ENCODE results near the gene XYLB. TPM values are rescaled to one million over a fixed set of nuclear protein-coding genes. Genes with fewer than 3 reads are reported as not detected.
"Not testable (repeated sequence)": the region's sequence is repeated elsewhere in the genome, so short reads cannot be mapped to it uniquely, and the experiment has no call there.

Gene XYLB
- total and polyA plus RNA-seq, 2 of the 13 experiments (the other 11 are each of a cell fraction or from before 2014, with no cell fraction given) = 25.9 to 30.0 TPM

- H3K9ac ChIP-seq (ENCODE audit: insufficient read depth, low read depth, low read length); H3K27ac ChIP-seq (ENCODE audit: extremely low read length, insufficient read depth, low read length); POLR2A ChIA-PET: not testable (repeated sequence)
Observed at GRCh38 chr3:38426798-38427426, 80.3 kb downstream of the XYLB start.

GRCh38 chr3:38432871-38433658 is 86.5 kb downstream of the XYLB start:
- H3K4me2 ChIP-seq (ENCODE audit: low read depth, low read length); H3K4me1 ChIP-seq (ENCODE audit: insufficient read depth, low read length); ATAC-seq; H3K79me2 ChIP-seq (ENCODE audit: insufficient read depth, low read length); H4K20me1 ChIP-seq (ENCODE audit: insufficient read depth, low read length); FAIRE-seq; H2AFZ ChIP-seq (ENCODE audit: low read length); H3K9ac ChIP-seq (ENCODE audit: insufficient read depth, low read depth, low read length); in situ Hi-C loops (cut with HindIII; ENCODE audit: extremely low pct_ligation_motif_present, low pct_unique_long_range_greater_than_20kb); CTCF ChIA-PET (ENCODE audit: low intra/inter-chr PET ratio, low total read pairs); H3K27me3 ChIP-seq (ENCODE audit: control insufficient read depth in 1 of 2, insufficient read depth in 2 of 2, low read length in 2 of 2); H3K4me3 ChIP-seq (replicated peaks in 1 of 3; ENCODE audit: insufficient read depth in 1 of 3, low read depth in 2 of 3, low read length in 3 of 3); POLR2A ChIA-PET; H3K36me3 ChIP-seq (replicated peaks in 1 of 2; ENCODE audit: control insufficient read depth in 1 of 2, insufficient read depth in 2 of 2, low read length in 2 of 2); H3K27ac ChIP-seq (ENCODE audit: extremely low read length, insufficient read depth, low read length); DNase-seq (ENCODE audit: low spot score); BruUV-seq (replicated peaks); intact Hi-C loops (cut with micrococcal nuclease; ENCODE audit: unreplicated experiment): not testable (repeated sequence)
- peaks cover 62% of the 10 kb centered on the region for H3K9me3 ChIP-seq (ENCODE audit: low read length)
- TF ChIP-seq ZNF280D (CRISPR knock-in tag; IDR thresholded peaks at IDR 0.05) (peak; percentile 84), SETDB1 (CRISPR knock-in tag; IDR thresholded peaks at IDR 0.05; ENCODE audit: borderline replicate concordance) (0 out of 2 replicates have a peak, but pooled peaks have one; percentile 60), ZFP36 (IDR thresholded peaks at IDR 0.05; ENCODE audit: borderline replicate concordance, low read depth, low read length, partially characterized antibody) (peak; percentile 77), TOPORS (CRISPR knock-in tag; IDR thresholded peaks at IDR 0.05) (peak; percentile 53; the same call in 1 of the 2 replicates)
- TF ChIP-seq, protein P1, sequence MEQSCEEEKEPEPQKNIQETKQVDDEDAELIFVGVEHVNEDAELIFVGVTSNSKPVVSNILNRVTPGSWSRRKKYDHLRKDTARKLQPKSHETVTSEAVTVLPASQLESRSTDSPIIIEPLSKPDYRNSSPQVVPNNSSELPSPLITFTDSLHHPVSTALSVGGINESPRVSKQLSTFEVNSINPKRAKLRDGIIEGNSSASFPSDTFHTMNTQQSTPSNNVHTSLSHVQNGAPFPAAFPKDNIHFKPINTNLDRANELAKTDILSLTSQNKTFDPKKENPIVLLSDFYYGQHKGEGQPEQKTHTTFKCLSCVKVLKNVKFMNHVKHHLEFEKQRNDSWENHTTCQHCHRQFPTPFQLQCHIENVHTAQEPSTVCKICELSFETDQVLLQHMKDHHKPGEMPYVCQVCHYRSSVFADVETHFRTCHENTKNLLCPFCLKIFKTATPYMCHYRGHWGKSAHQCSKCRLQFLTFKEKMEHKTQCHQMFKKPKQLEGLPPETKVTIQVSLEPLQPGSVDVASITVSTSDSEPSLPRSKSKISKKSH (CRISPR knock-in tag; IDR thresholded peaks at IDR 0.05; ENCODE audit: borderline replicate concordance) = peak; percentile 88; the same call in 1 of the 2 replicates
- WGBS (ENCODE audit: low lambda C conversion rate) = 94% methylated on average over 5 of the region's 5 CpGs

More at GRCh38 chr3:38426798-38427426, 80.3 kb downstream of the XYLB start:
- H3K36me3 ChIP-seq (replicated peaks in 1 of 2; ENCODE audit: control insufficient read depth in 1 of 2, insufficient read depth in 2 of 2, low read length in 2 of 2); H3K27me3 ChIP-seq (ENCODE audit: control insufficient read depth in 1 of 2, insufficient read depth in 2 of 2, low read length in 2 of 2); ATAC-seq; H3K79me2 ChIP-seq (ENCODE audit: insufficient read depth, low read length); H2AFZ ChIP-seq (ENCODE audit: low read length); H3K9me3 ChIP-seq (ENCODE audit: low read length); BruUV-seq (replicated peaks); in situ Hi-C loops (cut with HindIII; ENCODE audit: extremely low pct_ligation_motif_present, low pct_unique_long_range_greater_than_20kb); H3K4me1 ChIP-seq (ENCODE audit: insufficient read depth, low read length); DNase-seq (ENCODE audit: low spot score); FAIRE-seq; CTCF ChIA-PET (ENCODE audit: low intra/inter-chr PET ratio, low total read pairs); intact Hi-C loops (cut with micrococcal nuclease; ENCODE audit: unreplicated experiment); H3K4me3 ChIP-seq (replicated peaks in 1 of 3; ENCODE audit: insufficient read depth in 1 of 3, low read depth in 2 of 3, low read length in 3 of 3); H4K20me1 ChIP-seq (ENCODE audit: insufficient read depth, low read length); H3K4me2 ChIP-seq (ENCODE audit: low read depth, low read length): not testable (repeated sequence)
- 96% methylated on average over 5 of the region's 6 CpGs for WGBS (ENCODE audit: low lambda C conversion rate)

Measured in HepG2 (cell line).